MM.1S (cell line): ENCODE data around the gene ADAMTS15.

Experiments
- EZH2 ChIP-seq: fragments of 300-600 bp; sonication (generic); optimal IDR thresholded peaks from 2 replicates; pipeline ENCODE3; 2017; ENCODE audit warnings: low read depth, mild to moderate bottlenecking, antibody characterized with exemption, low read length, mixed read lengths
- TF ChIP-seq, protein P1 (sequence below): fragments of 300-600 bp; sonication (generic); IDR thresholded peaks from 2 replicates; pipeline ENCODE4 v1.5.1; 2016; ENCODE audit warnings: antibody characterized with exemption, low read length, mixed read lengths

DNA sequence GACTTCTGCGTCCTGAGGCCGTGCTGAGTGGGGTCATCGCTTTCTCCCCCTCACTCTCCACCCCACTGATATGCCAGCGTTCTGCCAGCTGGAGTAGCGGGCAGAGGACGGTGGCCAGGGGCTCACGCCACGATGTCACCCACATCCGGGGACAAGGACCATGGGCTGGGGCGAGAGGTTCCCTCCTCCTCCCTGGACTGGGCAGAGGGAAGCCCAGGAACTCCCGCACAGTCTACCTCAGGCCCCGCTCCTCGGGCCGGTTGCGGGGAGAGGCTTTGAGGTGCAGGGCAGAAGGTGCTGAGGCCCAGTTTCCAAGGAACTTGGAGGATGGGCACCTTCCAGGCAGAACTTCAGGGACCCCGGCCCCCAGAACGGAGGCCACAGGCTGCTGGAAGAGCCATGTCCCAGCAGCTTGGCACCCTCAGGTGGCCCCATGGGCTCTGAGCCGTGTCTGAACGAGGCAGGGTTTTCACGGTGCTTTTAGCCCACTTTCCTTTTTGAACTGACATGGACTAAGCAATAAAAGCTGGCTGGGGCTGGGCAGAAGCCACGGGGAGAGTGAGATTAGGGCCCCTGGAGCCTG is 25.4 kb downstream of the ADAMTS15 start:
- TF ChIP-seq, protein P1, sequence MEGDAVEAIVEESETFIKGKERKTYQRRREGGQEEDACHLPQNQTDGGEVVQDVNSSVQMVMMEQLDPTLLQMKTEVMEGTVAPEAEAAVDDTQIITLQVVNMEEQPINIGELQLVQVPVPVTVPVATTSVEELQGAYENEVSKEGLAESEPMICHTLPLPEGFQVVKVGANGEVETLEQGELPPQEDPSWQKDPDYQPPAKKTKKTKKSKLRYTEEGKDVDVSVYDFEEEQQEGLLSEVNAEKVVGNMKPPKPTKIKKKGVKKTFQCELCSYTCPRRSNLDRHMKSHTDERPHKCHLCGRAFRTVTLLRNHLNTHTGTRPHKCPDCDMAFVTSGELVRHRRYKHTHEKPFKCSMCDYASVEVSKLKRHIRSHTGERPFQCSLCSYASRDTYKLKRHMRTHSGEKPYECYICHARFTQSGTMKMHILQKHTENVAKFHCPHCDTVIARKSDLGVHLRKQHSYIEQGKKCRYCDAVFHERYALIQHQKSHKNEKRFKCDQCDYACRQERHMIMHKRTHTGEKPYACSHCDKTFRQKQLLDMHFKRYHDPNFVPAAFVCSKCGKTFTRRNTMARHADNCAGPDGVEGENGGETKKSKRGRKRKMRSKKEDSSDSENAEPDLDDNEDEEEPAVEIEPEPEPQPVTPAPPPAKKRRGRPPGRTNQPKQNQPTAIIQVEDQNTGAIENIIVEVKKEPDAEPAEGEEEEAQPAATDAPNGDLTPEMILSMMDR: no peak
- no peak for TF ChIP-seq EZH2
